Measurements from ENCODE around the gene ABHD2.
"Not testable (repeated sequence)": the region's sequence is repeated elsewhere in the genome, so short reads cannot be mapped to it uniquely, and the experiment has no call there.

Gene ABHD2

GRCh38 chr15:89138999-89139612 is 50.9 kb downstream of the ABHD2 start:
- Histone ChIP-seq H3K9ac (ENCODE audit: low read length) (no peak overlapping the region), H3K36me3 (ENCODE audit: control insufficient read depth, insufficient read depth, low read length) (peaks cover 6% of the 10 kb centered on the region)

GRCh38 chr15:89139613-89140499 is 51.6 kb downstream of the ABHD2 start:
- Histone ChIP-seq H3K36me3 (ENCODE audit: control insufficient read depth, insufficient read depth, low read length) (peaks cover 6% of the 10 kb centered on the region), H3K27me3 (ENCODE audit: control insufficient read depth, insufficient read depth, low read length) (no peaks in the 10 kb centered on the region), H3K4me3 (ENCODE audit: low read length) (no peak overlapping the region), H3K9ac (ENCODE audit: low read length) (peak overlapping the region; percentile 41), H3K4me1 (ENCODE audit: control insufficient read depth, insufficient read depth, low read length) (peaks cover 48% of the 10 kb centered on the region), H3K9me3 (ENCODE audit: control insufficient read depth, low read length) (no peaks in the 10 kb centered on the region)

More at GRCh38 chr15:89138999-89139612, 50.9 kb downstream of the ABHD2 start:
- Histone ChIP-seq H3K4me1 (ENCODE audit: control insufficient read depth, insufficient read depth, low read length) (peaks cover 48% of the 10 kb centered on the region), H3K9me3 (ENCODE audit: control insufficient read depth, low read length) (no peaks in the 10 kb centered on the region), H3K4me3 (ENCODE audit: low read length) (no peak overlapping the region), H3K27me3 (ENCODE audit: control insufficient read depth, insufficient read depth, low read length) (no peaks in the 10 kb centered on the region)

GRCh38 chr15:89140595-89140994 is 52.3 kb downstream of the ABHD2 start:
- Histone ChIP-seq H3K9me3 (ENCODE audit: control insufficient read depth, low read length) (no peaks in the 10 kb centered on the region), H3K27me3 (ENCODE audit: control insufficient read depth, insufficient read depth, low read length) (no peaks in the 10 kb centered on the region), H3K4me3 (ENCODE audit: low read length) (no peak overlapping the region), H3K9ac (ENCODE audit: low read length) (no peak overlapping the region), H3K4me1 (ENCODE audit: control insufficient read depth, insufficient read depth, low read length) (peaks cover 50% of the 10 kb centered on the region), H3K36me3 (ENCODE audit: control insufficient read depth, insufficient read depth, low read length) (peaks cover 11% of the 10 kb centered on the region)

GRCh38 chr15:89141159-89141558 is 52.9 kb downstream of the ABHD2 start:
- not testable (repeated sequence) for H3K4me3 ChIP-seq (ENCODE audit: low read length); H3K27me3 ChIP-seq (ENCODE audit: control insufficient read depth, insufficient read depth, low read length); H3K9ac ChIP-seq (ENCODE audit: low read length); H3K9me3 ChIP-seq (ENCODE audit: control insufficient read depth, low read length)
- H3K36me3 ChIP-seq (ENCODE audit: control insufficient read depth, insufficient read depth, low read length), result peaks cover 10% of the 10 kb centered on the region
- H3K4me1 ChIP-seq (ENCODE audit: control insufficient read depth, insufficient read depth, low read length), result peaks cover 54% of the 10 kb centered on the region

- Histone ChIP-seq H3K36me3 (ENCODE audit: control insufficient read depth, insufficient read depth, low read length) (peaks cover 7% of the 10 kb centered on the region), H3K4me3 (ENCODE audit: low read length) (no peak overlapping the region), H3K27me3 (ENCODE audit: control insufficient read depth, insufficient read depth, low read length) (no peaks in the 10 kb centered on the region), H3K9me3 (ENCODE audit: control insufficient read depth, low read length) (no peaks in the 10 kb centered on the region), H3K4me1 (ENCODE audit: control insufficient read depth, insufficient read depth, low read length) (peaks cover 47% of the 10 kb centered on the region), H3K9ac (ENCODE audit: low read length) (no peak overlapping the region)
These were observed 53.6 kb downstream of the ABHD2 start for GRCh38 chr15:89141885-89142284.

- Histone ChIP-seq H3K36me3 (ENCODE audit: control insufficient read depth, insufficient read depth, low read length) (peaks cover 7% of the 10 kb centered on the region), H3K9ac (ENCODE audit: low read length) (no peak overlapping the region), H3K9me3 (ENCODE audit: control insufficient read depth, low read length) (no peaks in the 10 kb centered on the region), H3K27me3 (ENCODE audit: control insufficient read depth, insufficient read depth, low read length) (no peaks in the 10 kb centered on the region), H3K4me1 (ENCODE audit: control insufficient read depth, insufficient read depth, low read length) (peaks cover 44% of the 10 kb centered on the region), H3K4me3 (ENCODE audit: low read length) (no peak overlapping the region)
These were observed 54.2 kb downstream of the ABHD2 start for GRCh38 chr15:89142423-89142822.

GRCh38 chr15:89143503-89144162 is 55.4 kb downstream of the ABHD2 start:
- Histone ChIP-seq H3K9me3 (ENCODE audit: control insufficient read depth, low read length) (no peaks in the 10 kb centered on the region), H3K4me1 (ENCODE audit: control insufficient read depth, insufficient read depth, low read length) (peaks cover 41% of the 10 kb centered on the region), H3K4me3 (ENCODE audit: low read length) (no peak overlapping the region), H3K27me3 (ENCODE audit: control insufficient read depth, insufficient read depth, low read length) (no peaks in the 10 kb centered on the region), H3K9ac (ENCODE audit: low read length) (no peak overlapping the region), H3K36me3 (ENCODE audit: control insufficient read depth, insufficient read depth, low read length) (peaks cover 7% of the 10 kb centered on the region)

GRCh38 chr15:89144491-89144890 is 56.2 kb downstream of the ABHD2 start:
- Histone ChIP-seq H3K4me3 (ENCODE audit: low read length) (no peak overlapping the region), H3K9ac (ENCODE audit: low read length) (no peak overlapping the region), H3K4me1 (ENCODE audit: control insufficient read depth, insufficient read depth, low read length) (peaks cover 38% of the 10 kb centered on the region), H3K36me3 (ENCODE audit: control insufficient read depth, insufficient read depth, low read length) (peaks cover 7% of the 10 kb centered on the region), H3K27me3 (ENCODE audit: control insufficient read depth, insufficient read depth, low read length) (no peaks in the 10 kb centered on the region), H3K9me3 (ENCODE audit: control insufficient read depth, low read length) (no peaks in the 10 kb centered on the region)

GRCh38 chr15:89146366-89146765 is 58.1 kb downstream of the ABHD2 start:
- no peaks in the 10 kb centered on the region for H3K9me3 ChIP-seq (ENCODE audit: control insufficient read depth, low read length)
- peaks cover 41% of the 10 kb centered on the region for H3K4me1 ChIP-seq (ENCODE audit: control insufficient read depth, insufficient read depth, low read length)
- H3K4me3 ChIP-seq (ENCODE audit: low read length), result no peak overlapping the region
- H3K9ac ChIP-seq (ENCODE audit: low read length), result no peak overlapping the region
- H3K36me3 ChIP-seq (ENCODE audit: control insufficient read depth, insufficient read depth, low read length), result peaks cover 7% of the 10 kb centered on the region
- H3K27me3 ChIP-seq (ENCODE audit: control insufficient read depth, insufficient read depth, low read length), result no peaks in the 10 kb centered on the region

GRCh38 chr15:89148126-89148525 is 59.9 kb downstream of the ABHD2 start:
- Histone ChIP-seq H3K36me3 (ENCODE audit: control insufficient read depth, insufficient read depth, low read length) (peaks cover 7% of the 10 kb centered on the region), H3K4me3 (ENCODE audit: low read length) (no peak overlapping the region), H3K27me3 (ENCODE audit: control insufficient read depth, insufficient read depth, low read length) (no peaks in the 10 kb centered on the region), H3K9me3 (ENCODE audit: control insufficient read depth, low read length) (no peaks in the 10 kb centered on the region), H3K4me1 (ENCODE audit: control insufficient read depth, insufficient read depth, low read length) (peaks cover 39% of the 10 kb centered on the region), H3K9ac (ENCODE audit: low read length) (no peak overlapping the region)

- Histone ChIP-seq H3K4me3 (ENCODE audit: low read length) (no peak overlapping the region), H3K9me3 (ENCODE audit: control insufficient read depth, low read length) (no peaks in the 10 kb centered on the region), H3K36me3 (ENCODE audit: control insufficient read depth, insufficient read depth, low read length) (peaks cover 7% of the 10 kb centered on the region), H3K27me3 (ENCODE audit: control insufficient read depth, insufficient read depth, low read length) (no peaks in the 10 kb centered on the region), H3K9ac (ENCODE audit: low read length) (no peak overlapping the region), H3K4me1 (ENCODE audit: control insufficient read depth, insufficient read depth, low read length) (peaks cover 39% of the 10 kb centered on the region)
These were observed 61.3 kb downstream of the ABHD2 start for GRCh38 chr15:89149501-89150101.

- Histone ChIP-seq H3K9me3 (ENCODE audit: control insufficient read depth, low read length) (no peaks in the 10 kb centered on the region), H3K4me3 (ENCODE audit: low read length) (no peak overlapping the region), H3K9ac (ENCODE audit: low read length) (peak overlapping the region; percentile 6), H3K27me3 (ENCODE audit: control insufficient read depth, insufficient read depth, low read length) (no peaks in the 10 kb centered on the region), H3K4me1 (ENCODE audit: control insufficient read depth, insufficient read depth, low read length) (peaks cover 37% of the 10 kb centered on the region), H3K36me3 (ENCODE audit: control insufficient read depth, insufficient read depth, low read length) (peaks cover 5% of the 10 kb centered on the region)
These were observed 62.0 kb downstream of the ABHD2 start for GRCh38 chr15:89150287-89150686.

Measured in mucosa of stomach (tissue), 1 donor.